Mammary epithelial cell (primary cell): ENCODE data around the gene HERPUD1.

Experiments
- CTCF ChIP-seq, 2 donors: IDR thresholded peaks in 1 of 2; conservative IDR thresholded peaks in 1 of 2; 2 replicates each; pipeline ENCODE4 v1.5.1; 2011 to 2012; ENCODE audit warnings: inconsistent platforms in 2 of 2, low read length in 2 of 2, mild to moderate bottlenecking in 2 of 2, control low read depth in 1 of 2, low read depth in 1 of 2; ENCODE audit not compliant: insufficient read depth in 1 of 2; ENCODE audit errors: extremely low read depth in 1 of 2
- EZH2 ChIP-seq: IDR thresholded peaks from 2 replicates; pipeline ENCODE4 v1.6.1; 2012; ENCODE audit warnings: low read length, inconsistent platforms, borderline replicate concordance

GRCh38 chr16:56929639-56930038 is 2.3 kb upstream of the HERPUD1 start:
- no peak for TF ChIP-seq CTCF (conservative IDR thresholded peaks at IDR 0.05 in 1 of 2, IDR thresholded peaks at IDR 0.05 in 1 of 2; ENCODE audit: extremely low read depth in 1 of 2, insufficient read depth in 1 of 2, low read depth in 1 of 2, low read length in 2 of 2)
- TF ChIP-seq EZH2 = no peak
